Hepatocyte (in vitro differentiated cells): ENCODE data around the gene EEF1A1. TPM values are rescaled to one million over a fixed set of nuclear protein-coding genes. Genes with fewer than 3 reads are reported as not detected.
"Not testable (repeated sequence)": the region's sequence is repeated elsewhere in the genome, so short reads cannot be mapped to it uniquely, and the experiment has no call there.

Source experiments
- DNase-seq: peaks from one replicate; pipeline ENCODE4 v3.0.0-alpha.2; 2016; ENCODE audit warnings: low spot score
- H2AFZ ChIP-seq: fragments of 200-600 bp; sonication (generic); 2 replicates; pipeline ENCODE4 v1.6.0; 2016; ENCODE audit warnings: antibody characterized with exemption, mild to moderate bottlenecking
- H3K27ac ChIP-seq: fragments of 200-600 bp; sonication (generic); 2 replicates; pipeline ENCODE4 v1.5.1; 2016; ENCODE audit warnings: mild to moderate bottlenecking
- H3K27me3 ChIP-seq: fragments of 200-600 bp; sonication (generic); 2 replicates; pipeline ENCODE4 v1.6.1; 2016
- H3K36me3 ChIP-seq: fragments of 200-600 bp; sonication (generic); replicated peaks from 2 replicates; pipeline ENCODE4 v1.5.1; 2016; ENCODE audit warnings: low read depth; ENCODE audit not compliant: insufficient read depth
- H3K4me1 ChIP-seq: fragments of 200-600 bp; sonication (generic); 2 replicates; pipeline ENCODE4 v1.5.1; 2016; ENCODE audit warnings: mild to moderate bottlenecking, moderate library complexity; ENCODE audit not compliant: insufficient read depth
- H3K4me2 ChIP-seq: fragments of 200-600 bp; sonication (generic); 2 replicates; pipeline ENCODE4 v1.6.0; 2016
- H3K4me3 ChIP-seq: fragments of 200-600 bp; sonication (generic); 2 replicates; pipeline ENCODE4 v1.5.1; 2016; ENCODE audit warnings: mild to moderate bottlenecking
- H3K79me2 ChIP-seq: fragments of 200-600 bp; sonication (generic); 2 replicates; pipeline ENCODE4 v1.6.0; 2017; ENCODE audit warnings: mild to moderate bottlenecking
- H3K9me2 ChIP-seq: fragments of 200-600 bp; sonication (generic); replicated peaks from 2 replicates; pipeline ENCODE4 v1.6.0; 2017; ENCODE audit warnings: mild to moderate bottlenecking; ENCODE audit not compliant: insufficient read depth
- H3K9me3 ChIP-seq: fragments of 200-600 bp; sonication (generic); 2 replicates; pipeline ENCODE4 v1.5.1; 2016; ENCODE audit warnings: low read depth, mild to moderate bottlenecking
- H4K20me1 ChIP-seq: fragments of 200-600 bp; sonication (generic); 2 replicates; pipeline ENCODE4 v1.6.0; 2016; ENCODE audit warnings: mild to moderate bottlenecking; ENCODE audit not compliant: insufficient read depth, poor library complexity, severe bottlenecking
- EZH2 ChIP-seq: fragments of 200-600 bp; sonication (generic); IDR thresholded peaks from 2 replicates; pipeline ENCODE4 v1.6.1; 2016; ENCODE audit warnings: antibody characterized with exemption, mild to moderate bottlenecking, borderline replicate concordance
- EZH2phosphoT487 ChIP-seq: fragments of 200-600 bp; sonication (generic); IDR thresholded peaks from one replicate; pipeline ENCODE4 v1.6.1; 2018; ENCODE audit warnings: antibody characterized with exemption, mild to moderate bottlenecking, low read depth, moderate library complexity; ENCODE audit not compliant: unreplicated experiment, severe bottlenecking
- WGBS: methylation state at CpG from one replicate; pipeline ENCODE4 v1.1.6; 2016; ENCODE audit warnings: low lambda C conversion rate; ENCODE audit errors: missing lambda C conversion rate; 5-methylcytosine and 5-hydroxymethylcytosine counted together
- polyA plus RNA-seq: library from polyadenylated mRNA; unstranded; fragments of >200 nt; fragmentation: Nextera tagmentation; extraction: Ambion mirVana; gene quantifications from 2 replicates; pipeline ENCODE4 v1.2.1, GENCODE V29; 2016
- total RNA-seq: library from RNA; depleted of rRNA; stranded (reverse); fragments of >200 nt; gene quantifications from 2 replicates; pipeline ENCODE4 v1.2.3, GENCODE V29; 2014
- TF ChIP-seq, protein P1 (sequence below): fragments of 200-600 bp; sonication (generic); IDR thresholded peaks from 2 replicates; pipeline ENCODE4 v1.5.1; 2016; ENCODE audit warnings: antibody characterized with exemption, mild to moderate bottlenecking; ENCODE audit not compliant: poor library complexity

EEF1A1 gene
- total and polyA plus RNA-seq, 2 experiments from 2014 or later: 2,627 to 11,226 TPM

DNA sequence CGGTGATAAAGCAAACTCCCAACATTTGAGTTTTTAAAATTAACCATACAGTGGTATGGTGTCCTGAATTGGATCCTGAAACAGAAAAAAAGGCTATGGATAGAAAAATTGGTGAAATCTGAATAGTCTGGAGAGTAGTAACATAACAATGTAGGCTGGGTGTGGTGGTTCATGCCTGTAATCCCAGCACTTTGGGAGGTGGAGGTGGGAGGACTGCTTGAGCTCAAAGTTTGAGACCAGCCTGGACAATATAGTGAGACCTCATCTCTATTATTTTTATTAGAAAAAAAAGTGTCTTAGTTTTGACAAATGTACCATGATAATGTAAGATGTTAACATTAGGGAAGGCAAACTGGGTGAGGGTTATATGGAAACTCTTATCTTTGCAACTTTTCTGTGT is 11.0 kb downstream of the EEF1A1 start:
- no peaks in the 10 kb centered on the region for H3K36me3 ChIP-seq
- no peak overlapping the region for H3K4me3 ChIP-seq
- H3K79me2 ChIP-seq: no peaks in the 10 kb centered on the region
- WGBS: 85% methylated on average over 1 of the region's 1 CpG
- peaks cover 5% of the 10 kb centered on the region for H4K20me1 ChIP-seq
- TF ChIP-seq EZH2phosphoT487: no peak
- TF ChIP-seq EZH2: no peak
- TF ChIP-seq, protein P1, sequence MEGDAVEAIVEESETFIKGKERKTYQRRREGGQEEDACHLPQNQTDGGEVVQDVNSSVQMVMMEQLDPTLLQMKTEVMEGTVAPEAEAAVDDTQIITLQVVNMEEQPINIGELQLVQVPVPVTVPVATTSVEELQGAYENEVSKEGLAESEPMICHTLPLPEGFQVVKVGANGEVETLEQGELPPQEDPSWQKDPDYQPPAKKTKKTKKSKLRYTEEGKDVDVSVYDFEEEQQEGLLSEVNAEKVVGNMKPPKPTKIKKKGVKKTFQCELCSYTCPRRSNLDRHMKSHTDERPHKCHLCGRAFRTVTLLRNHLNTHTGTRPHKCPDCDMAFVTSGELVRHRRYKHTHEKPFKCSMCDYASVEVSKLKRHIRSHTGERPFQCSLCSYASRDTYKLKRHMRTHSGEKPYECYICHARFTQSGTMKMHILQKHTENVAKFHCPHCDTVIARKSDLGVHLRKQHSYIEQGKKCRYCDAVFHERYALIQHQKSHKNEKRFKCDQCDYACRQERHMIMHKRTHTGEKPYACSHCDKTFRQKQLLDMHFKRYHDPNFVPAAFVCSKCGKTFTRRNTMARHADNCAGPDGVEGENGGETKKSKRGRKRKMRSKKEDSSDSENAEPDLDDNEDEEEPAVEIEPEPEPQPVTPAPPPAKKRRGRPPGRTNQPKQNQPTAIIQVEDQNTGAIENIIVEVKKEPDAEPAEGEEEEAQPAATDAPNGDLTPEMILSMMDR: no peak
- no peak for DNase-seq
- H3K27ac ChIP-seq: no peak overlapping the region
- no peaks in the 10 kb centered on the region for H3K9me3 ChIP-seq
- H3K9me2 ChIP-seq: no peaks in the 10 kb centered on the region
- no peaks in the 10 kb centered on the region for H3K4me1 ChIP-seq
- H2AFZ ChIP-seq: no peak overlapping the region
- no peak overlapping the region for H3K4me2 ChIP-seq
- H3K27me3 ChIP-seq: no peaks in the 10 kb centered on the region

DNA sequence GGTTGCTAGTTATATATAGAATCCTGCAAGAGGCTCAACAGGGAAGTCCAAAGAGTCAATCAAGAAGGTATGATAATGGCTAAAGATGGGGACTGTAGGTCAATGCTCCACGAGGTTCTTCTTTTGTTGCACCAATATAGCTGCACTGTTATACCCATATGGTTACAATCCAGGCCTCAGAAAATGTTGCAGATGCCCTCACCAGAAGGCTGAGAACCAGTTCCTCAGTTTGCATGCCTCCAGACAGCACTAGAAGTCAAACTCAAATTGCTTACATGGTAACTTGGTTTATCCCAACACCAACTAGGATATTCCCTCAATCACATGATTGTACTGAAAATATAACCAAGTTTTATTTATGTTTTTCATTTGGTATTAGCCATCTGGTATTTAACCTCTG is 12.1 kb downstream of the EEF1A1 start:
- H3K4me2 ChIP-seq: no peak overlapping the region
- H3K4me3 ChIP-seq: no peak overlapping the region
- no peaks in the 10 kb centered on the region for H3K9me3 ChIP-seq
- no peaks in the 10 kb centered on the region for H3K9me2 ChIP-seq
- TF ChIP-seq EZH2: no peak
- no peak for DNase-seq
- H3K27ac ChIP-seq: no peak overlapping the region
- no peaks in the 10 kb centered on the region for H3K27me3 ChIP-seq
- H4K20me1 ChIP-seq: no peaks in the 10 kb centered on the region
- no peaks in the 10 kb centered on the region for H3K36me3 ChIP-seq
- 83% methylated on average over 1 of the region's 1 CpG for WGBS
- H2AFZ ChIP-seq: no peak overlapping the region
- H3K79me2 ChIP-seq: no peaks in the 10 kb centered on the region
- H3K4me1 ChIP-seq: no peaks in the 10 kb centered on the region

DNA sequence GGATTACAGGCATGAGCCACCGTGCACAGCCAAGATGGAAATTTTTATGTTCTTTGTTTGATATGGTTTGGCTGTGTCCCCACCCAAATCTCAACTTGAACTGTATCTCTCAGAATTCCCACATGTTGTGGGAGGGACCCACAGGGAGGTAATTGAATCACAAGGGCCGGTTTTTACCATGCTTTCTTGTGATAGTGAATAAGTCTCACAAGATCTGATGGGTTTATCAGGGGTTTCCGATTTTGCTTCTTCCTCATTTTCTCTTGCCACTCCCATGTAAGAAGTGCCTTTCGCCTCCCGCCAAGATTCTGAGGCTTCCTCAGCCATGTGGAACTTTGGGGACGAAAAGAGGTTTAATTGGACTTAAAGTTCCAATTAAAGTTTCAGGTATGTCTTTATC is 14.6 kb downstream of the EEF1A1 start:
- Histone ChIP-seq H3K36me3 (no peaks in the 10 kb centered on the region), H3K4me1 (no peaks in the 10 kb centered on the region), H3K4me3 (no peak overlapping the region), H3K27ac (no peak overlapping the region), H3K9me3 (no peaks in the 10 kb centered on the region), H3K79me2 (no peaks in the 10 kb centered on the region), H4K20me1 (no peaks in the 10 kb centered on the region), H3K4me2 (no peak overlapping the region), H2AFZ (no peak overlapping the region), H3K27me3 (no peaks in the 10 kb centered on the region), H3K9me2 (no peaks in the 10 kb centered on the region)
- 93% methylated on average over 6 of the region's 6 CpGs for WGBS
- TF ChIP-seq, protein P1: no peak
- TF ChIP-seq EZH2phosphoT487 (no peak), EZH2 (no peak)
- no peak for DNase-seq

DNA sequence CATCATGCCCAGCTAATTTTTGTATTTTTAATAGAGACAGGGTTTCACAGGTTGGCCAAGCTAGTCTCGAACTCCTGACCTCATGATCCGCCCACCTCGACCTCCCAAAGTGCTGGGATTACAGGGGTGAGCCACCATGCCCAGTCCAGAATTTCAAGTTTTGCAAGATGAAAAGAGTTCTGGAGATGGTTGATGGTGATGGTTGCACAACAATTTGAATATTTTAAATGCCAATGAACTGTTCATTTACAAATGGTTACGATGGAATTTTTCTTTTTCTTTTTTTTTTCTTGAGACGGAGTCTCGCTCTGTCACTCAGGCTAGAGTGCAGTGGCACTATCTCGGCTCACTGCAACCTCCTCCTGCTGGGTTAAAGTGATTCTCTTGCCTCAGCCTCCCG is 15.1 kb downstream of the EEF1A1 start:
- H2AFZ ChIP-seq, DNase-seq, H3K27ac ChIP-seq, H3K4me3 ChIP-seq, H3K27me3 ChIP-seq, H4K20me1 ChIP-seq, H3K79me2 ChIP-seq, H3K9me2 ChIP-seq, H3K9me3 ChIP-seq, H3K36me3 ChIP-seq, H3K4me2 ChIP-seq, H3K4me1 ChIP-seq: not testable (repeated sequence)
- WGBS: 89% methylated on average over 8 of the region's 8 CpGs

DNA sequence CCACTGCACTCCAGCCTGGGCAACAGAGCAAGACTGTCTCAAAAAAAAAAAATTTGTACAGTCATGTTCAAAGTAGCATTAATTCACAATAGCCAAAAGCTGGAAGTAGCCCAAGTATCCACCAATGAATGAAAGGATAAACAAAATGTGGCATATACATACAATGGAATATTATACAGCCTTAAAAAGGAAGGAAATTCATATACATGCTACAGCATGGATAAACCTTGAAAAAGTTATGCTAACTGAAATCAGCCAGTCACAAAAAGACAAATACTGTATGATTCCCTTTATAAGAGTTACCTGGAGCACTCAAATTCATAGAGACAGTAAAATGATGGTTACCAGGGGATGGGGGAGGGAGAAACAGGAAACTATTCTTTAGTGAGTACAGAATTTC is 15.7 kb downstream of the EEF1A1 start:
- Histone ChIP-seq H3K27me3 (no peaks in the 10 kb centered on the region), H3K79me2 (no peaks in the 10 kb centered on the region), H3K27ac (no peak overlapping the region), H4K20me1 (no peaks in the 10 kb centered on the region), H3K4me1 (no peaks in the 10 kb centered on the region), H3K9me3 (no peaks in the 10 kb centered on the region), H3K9me2 (no peaks in the 10 kb centered on the region), H3K36me3 (no peaks in the 10 kb centered on the region), H2AFZ (no peak overlapping the region), H3K4me3 (no peak overlapping the region), H3K4me2 (no peak overlapping the region)
- no peak for DNase-seq
- TF ChIP-seq EZH2 (no peak), EZH2phosphoT487 (no peak)
- TF ChIP-seq, protein P1: no peak
